ENCODE measurements around the gene GAS7.

GAS7 gene

GRCh38 chr17:9943343-9943742 lies 255.1 kb downstream of the GAS7 start:
- no peak overlapping the region for H3K4me3 ChIP-seq (ENCODE audit: low read depth, low read length)
- TF ChIP-seq CTCF (IDR thresholded peaks at IDR 0.05; ENCODE audit: low read depth, low read length): no peak
- no peak for DNase-seq
- peaks cover 4% of the 10 kb centered on the region for H3K9me3 ChIP-seq (ENCODE audit: severe bottlenecking)
- no peaks in the 10 kb centered on the region for H3K27me3 ChIP-seq (ENCODE audit: insufficient read depth, low read depth, severe bottlenecking)
- no peaks in the 10 kb centered on the region for H3K36me3 ChIP-seq
- no peak overlapping the region for H3K27ac ChIP-seq

GRCh38 chr17:9942885-9943284 lies 255.5 kb downstream of the GAS7 start:
- no peaks in the 10 kb centered on the region for H3K27me3 ChIP-seq (ENCODE audit: insufficient read depth, low read depth, severe bottlenecking)
- H3K9me3 ChIP-seq (ENCODE audit: severe bottlenecking): peaks cover 4% of the 10 kb centered on the region
- no peak for TF ChIP-seq CTCF (IDR thresholded peaks at IDR 0.05; ENCODE audit: low read depth, low read length)
- no peak for DNase-seq
- H3K4me3 ChIP-seq (ENCODE audit: low read depth, low read length): no peak overlapping the region
- no peak overlapping the region for H3K27ac ChIP-seq
- H3K36me3 ChIP-seq: no peaks in the 10 kb centered on the region

- H3K36me3 ChIP-seq: no peaks in the 10 kb centered on the region
- no peak overlapping the region for H3K27ac ChIP-seq
- no peaks in the 10 kb centered on the region for H3K27me3 ChIP-seq (ENCODE audit: insufficient read depth, low read depth, severe bottlenecking)
- peaks cover 4% of the 10 kb centered on the region for H3K9me3 ChIP-seq (ENCODE audit: severe bottlenecking)
- TF ChIP-seq CTCF (IDR thresholded peaks at IDR 0.05; ENCODE audit: low read depth, low read length): no peak
- no peak for DNase-seq
- H3K4me3 ChIP-seq (ENCODE audit: low read depth, low read length): no peak overlapping the region
These were observed 257.1 kb downstream of the GAS7 start for GRCh38 chr17:9941305-9941704.

DNA sequence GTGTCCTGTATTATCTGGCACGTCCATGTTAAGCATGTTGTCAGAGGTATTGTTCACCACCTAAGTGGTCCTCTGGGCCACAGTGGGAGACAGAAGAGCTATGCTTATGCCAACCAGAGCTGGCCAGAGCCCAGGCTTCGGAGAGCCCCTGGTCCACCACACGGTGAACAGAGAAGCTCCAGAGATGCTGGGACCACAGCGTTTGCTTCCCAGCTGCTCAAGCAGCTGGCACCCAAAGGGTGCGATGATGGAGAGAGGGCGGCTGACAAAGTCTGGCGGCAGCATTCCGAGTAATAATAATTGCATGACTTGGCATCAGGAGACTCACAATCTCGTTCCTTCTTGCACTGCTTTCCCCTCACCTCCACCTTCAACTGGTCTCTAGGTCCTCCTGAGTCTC lies 257.6 kb downstream of the GAS7 start:
- H3K4me3 ChIP-seq (ENCODE audit: low read depth, low read length): no peak overlapping the region
- H3K27ac ChIP-seq: no peak overlapping the region
- H3K36me3 ChIP-seq: no peaks in the 10 kb centered on the region
- H3K9me3 ChIP-seq (ENCODE audit: severe bottlenecking): peaks cover 4% of the 10 kb centered on the region
- H3K27me3 ChIP-seq (ENCODE audit: insufficient read depth, low read depth, severe bottlenecking): no peaks in the 10 kb centered on the region
- TF ChIP-seq CTCF (IDR thresholded peaks at IDR 0.05; ENCODE audit: low read depth, low read length): no peak
- DNase-seq: no peak

GRCh38 chr17:9938764-9939163 lies 259.6 kb downstream of the GAS7 start:
- Histone ChIP-seq H3K9me3 (ENCODE audit: severe bottlenecking) (peaks cover 4% of the 10 kb centered on the region), H3K27ac (no peak overlapping the region), H3K36me3 (no peaks in the 10 kb centered on the region), H3K27me3 (ENCODE audit: insufficient read depth, low read depth, severe bottlenecking) (no peaks in the 10 kb centered on the region), H3K4me3 (ENCODE audit: low read depth, low read length) (no peak overlapping the region)
- DNase-seq: no peak
- no peak for TF ChIP-seq CTCF (IDR thresholded peaks at IDR 0.05; ENCODE audit: low read depth, low read length)

- no peak overlapping the region for H3K27ac ChIP-seq
- DNase-seq: no peak
These were observed 260.5 kb downstream of the GAS7 start for GRCh38 chr17:9937901-9938300.

More at GRCh38 chr17:9937901-9938300, 260.5 kb downstream of the GAS7 start:
- TF ChIP-seq CTCF (IDR thresholded peaks at IDR 0.05; ENCODE audit: low read depth, low read length): no peak
- no peak overlapping the region for H3K4me3 ChIP-seq (ENCODE audit: low read depth, low read length)
- no peaks in the 10 kb centered on the region for H3K27me3 ChIP-seq (ENCODE audit: insufficient read depth, low read depth, severe bottlenecking)
- no peaks in the 10 kb centered on the region for H3K36me3 ChIP-seq
- peaks cover 4% of the 10 kb centered on the region for H3K9me3 ChIP-seq (ENCODE audit: severe bottlenecking)
